Endothelial cell (in vitro differentiated cells): ENCODE results near the gene HMGCR. TPM values are rescaled to one million over a fixed set of nuclear protein-coding genes. Genes with fewer than 3 reads are reported as not detected.

Experiments
- DNase-seq: peaks from one replicate; pipeline ENCODE4 v3.0.0; 2021; ENCODE audit warnings: low spot score
- H3K27ac Mint-ChIP-seq: one replicate; pipeline ENCODE4 v1.8.0; 2021; ENCODE audit warnings: mixed read lengths, inconsistent platforms; ENCODE audit not compliant: unreplicated experiment
- H3K27me3 Mint-ChIP-seq: one replicate; pipeline ENCODE4 v1.8.0; 2021; ENCODE audit warnings: mild to moderate bottlenecking, moderate library complexity, mixed read lengths, inconsistent platforms; ENCODE audit not compliant: unreplicated experiment
- H3K36me3 Mint-ChIP-seq: one replicate; pipeline ENCODE4 v1.8.0; 2021; ENCODE audit warnings: mild to moderate bottlenecking, low read depth, mixed read lengths, inconsistent platforms; ENCODE audit not compliant: unreplicated experiment
- H3K4me1 Mint-ChIP-seq: one replicate; pipeline ENCODE4 v1.8.0; 2021; ENCODE audit warnings: mild to moderate bottlenecking, mixed read lengths, inconsistent platforms; ENCODE audit not compliant: unreplicated experiment
- H3K4me3 Mint-ChIP-seq: one replicate; pipeline ENCODE4 v1.8.0; 2021; ENCODE audit warnings: mild to moderate bottlenecking, mixed read lengths, inconsistent platforms; ENCODE audit not compliant: unreplicated experiment
- H3K9me3 Mint-ChIP-seq: one replicate; pipeline ENCODE4 v1.8.0; 2021; ENCODE audit warnings: mixed read lengths, inconsistent platforms; ENCODE audit not compliant: unreplicated experiment
- CTCF ChIP-seq: fragments of 200-600 bp; sonication (generic); IDR thresholded peaks from one replicate; pipeline ENCODE4 v1.5.0; 2021; ENCODE audit warnings: antibody characterized with exemption; ENCODE audit not compliant: unreplicated experiment
- total RNA-seq: library from RNA; stranded (reverse); fragmentation: NEBNext Ultra II Directional; extraction: Animal tissue kit (Norgen Biotek cat#: 25700); gene quantifications from one replicate; pipeline ENCODE4 v1.2.1, GENCODE V29; 2021; ENCODE audit not compliant: unreplicated experiment

HMGCR gene
- total RNA-seq, 1 donor from 2014 or later, result 145 TPM

- H3K4me3 Mint-ChIP-seq, result no peak overlapping the region
- TF ChIP-seq CTCF, result no peak
- no peak for DNase-seq
- no peak overlapping the region for H3K27ac Mint-ChIP-seq
- H3K4me1 Mint-ChIP-seq, result no peaks in the 10 kb centered on the region
- no peaks in the 10 kb centered on the region for H3K9me3 Mint-ChIP-seq
- peaks cover 1% of the 10 kb centered on the region for H3K27me3 Mint-ChIP-seq
- peaks cover 4% of the 10 kb centered on the region for H3K36me3 Mint-ChIP-seq
Measured at GRCh38 chr5:75380099-75380498, 43.1 kb downstream of the HMGCR start.

- H3K4me1 Mint-ChIP-seq, result no peaks in the 10 kb centered on the region
- no peak for DNase-seq
- no peak for TF ChIP-seq CTCF
- no peaks in the 10 kb centered on the region for H3K36me3 Mint-ChIP-seq
- no peak overlapping the region for H3K27ac Mint-ChIP-seq
- no peak overlapping the region for H3K4me3 Mint-ChIP-seq
- H3K27me3 Mint-ChIP-seq, result peaks cover 1% of the 10 kb centered on the region
- H3K9me3 Mint-ChIP-seq, result no peaks in the 10 kb centered on the region
Measured at GRCh38 chr5:75381456-75381855, 44.4 kb downstream of the HMGCR start.

GRCh38 chr5:75384218-75384617, 47.2 kb downstream of the HMGCR start:
- Mint-ChIP-seq H3K4me1 (no peaks in the 10 kb centered on the region), H3K4me3 (no peak overlapping the region), H3K27ac (no peak overlapping the region), H3K36me3 (peaks cover 5% of the 10 kb centered on the region), H3K9me3 (no peaks in the 10 kb centered on the region), H3K27me3 (no peaks in the 10 kb centered on the region)
- DNase-seq, result no peak
- TF ChIP-seq CTCF, result no peak

GRCh38 chr5:75387806-75388205, 50.8 kb downstream of the HMGCR start:
- peak overlapping the region; percentile 56 for H3K4me3 Mint-ChIP-seq
- no peaks in the 10 kb centered on the region for H3K4me1 Mint-ChIP-seq
- DNase-seq, result no peak
- H3K27me3 Mint-ChIP-seq, result no peaks in the 10 kb centered on the region
- H3K9me3 Mint-ChIP-seq, result no peaks in the 10 kb centered on the region
- H3K27ac Mint-ChIP-seq, result no peak overlapping the region
- H3K36me3 Mint-ChIP-seq, result peaks cover 8% of the 10 kb centered on the region
- TF ChIP-seq CTCF, result no peak

GRCh38 chr5:75389430-75389829, 52.4 kb downstream of the HMGCR start:
- H3K27me3 Mint-ChIP-seq, result no peaks in the 10 kb centered on the region
- H3K4me3 Mint-ChIP-seq, result no peak overlapping the region
- H3K9me3 Mint-ChIP-seq, result no peaks in the 10 kb centered on the region
- peak overlapping the region; percentile 19 for H3K27ac Mint-ChIP-seq
- H3K4me1 Mint-ChIP-seq, result no peaks in the 10 kb centered on the region
- TF ChIP-seq CTCF, result no peak
- no peak for DNase-seq
- peaks cover 8% of the 10 kb centered on the region for H3K36me3 Mint-ChIP-seq
